GM21381 (cell line): Measurements from ENCODE around the gene DCBLD1.

Source experiments
- ATAC-seq: cut with Tn5 transposase; IDR thresholded peaks from one replicate; pipeline ENCODE4 v1.9.1; 2021; ENCODE audit warnings: mild to moderate bottlenecking, moderate library complexity; ENCODE audit not compliant: unreplicated experiment

Gene DCBLD1

DNA sequence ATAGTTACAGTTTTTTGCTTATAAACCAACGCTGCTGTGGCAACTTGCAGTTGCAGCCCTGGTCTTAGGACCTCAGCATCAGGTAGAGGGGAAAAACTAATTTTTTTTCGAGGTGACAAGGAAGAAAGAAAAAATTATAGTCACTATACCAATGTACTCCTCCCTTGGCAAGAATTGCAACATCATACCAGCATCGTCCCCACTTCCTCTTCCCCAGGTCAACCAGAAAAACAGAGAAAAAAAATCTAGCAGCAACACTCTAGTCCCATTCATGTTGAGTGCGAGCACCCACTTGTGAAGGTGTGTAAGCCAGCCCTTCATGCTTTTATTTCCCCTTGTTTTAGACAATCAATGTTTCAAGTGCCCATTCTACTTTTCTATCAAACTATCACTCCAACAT is 13.1 kb upstream of the DCBLD1 start:
- ATAC-seq: no peak

DNA sequence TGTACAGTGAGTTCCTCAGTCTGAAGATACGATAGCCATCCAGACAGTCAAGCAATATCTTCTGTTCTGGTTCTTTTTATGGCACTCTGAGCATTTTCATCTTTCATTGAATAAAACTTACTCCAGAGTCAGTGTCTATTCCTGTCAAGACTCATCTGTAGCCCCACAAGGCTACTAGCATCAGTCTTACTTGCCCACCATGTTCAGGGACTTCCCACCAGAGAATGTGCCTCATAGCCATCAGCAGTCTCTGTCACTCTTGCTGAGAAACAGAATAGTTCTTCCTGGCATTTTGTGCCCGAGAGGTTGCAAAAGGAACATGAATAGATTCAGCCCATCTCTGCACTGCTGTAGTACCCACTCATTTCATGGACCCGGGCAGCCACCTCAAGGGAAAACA is 12.7 kb upstream of the DCBLD1 start:
- ATAC-seq: no peak

DNA sequence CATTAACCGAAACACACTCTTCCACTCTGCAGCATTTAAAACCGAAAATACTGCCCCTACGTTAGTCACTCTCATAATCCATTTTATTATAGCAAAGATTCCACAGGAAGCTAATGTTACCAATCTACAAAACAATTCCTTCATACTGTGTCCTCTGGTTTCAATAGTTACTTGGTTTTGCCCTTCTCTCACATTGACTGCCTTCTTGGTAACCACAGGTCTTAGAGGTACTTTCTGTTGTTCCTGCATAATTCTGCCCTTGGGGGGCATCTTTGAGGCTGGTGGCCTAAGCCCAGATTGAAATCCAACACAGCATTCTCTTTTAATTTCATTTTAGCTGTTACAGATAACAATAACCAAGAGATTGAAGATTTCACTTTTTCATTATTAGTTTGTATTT is 9.8 kb upstream of the DCBLD1 start:
- ATAC-seq: no peak

DNA sequence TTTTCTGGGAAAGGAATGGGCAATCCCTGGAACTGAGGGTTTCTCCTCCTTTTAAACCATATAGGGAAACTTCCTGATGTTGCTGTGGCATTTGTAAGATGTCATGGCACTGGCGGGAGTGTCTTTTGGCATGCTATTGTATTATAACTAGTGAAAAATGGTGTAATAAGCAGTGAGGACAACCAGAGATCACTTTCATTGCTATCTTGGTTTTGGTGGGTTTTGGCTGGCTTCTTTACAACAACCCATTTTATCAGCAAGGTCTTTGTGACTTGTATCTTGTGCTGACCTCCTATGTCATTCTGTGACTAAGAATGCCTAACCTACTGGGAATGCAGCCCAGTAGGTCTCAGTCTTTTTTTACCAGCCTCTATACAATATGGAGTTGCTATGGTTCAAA is 9.1 kb upstream of the DCBLD1 start:
- ATAC-seq: no peak

DNA sequence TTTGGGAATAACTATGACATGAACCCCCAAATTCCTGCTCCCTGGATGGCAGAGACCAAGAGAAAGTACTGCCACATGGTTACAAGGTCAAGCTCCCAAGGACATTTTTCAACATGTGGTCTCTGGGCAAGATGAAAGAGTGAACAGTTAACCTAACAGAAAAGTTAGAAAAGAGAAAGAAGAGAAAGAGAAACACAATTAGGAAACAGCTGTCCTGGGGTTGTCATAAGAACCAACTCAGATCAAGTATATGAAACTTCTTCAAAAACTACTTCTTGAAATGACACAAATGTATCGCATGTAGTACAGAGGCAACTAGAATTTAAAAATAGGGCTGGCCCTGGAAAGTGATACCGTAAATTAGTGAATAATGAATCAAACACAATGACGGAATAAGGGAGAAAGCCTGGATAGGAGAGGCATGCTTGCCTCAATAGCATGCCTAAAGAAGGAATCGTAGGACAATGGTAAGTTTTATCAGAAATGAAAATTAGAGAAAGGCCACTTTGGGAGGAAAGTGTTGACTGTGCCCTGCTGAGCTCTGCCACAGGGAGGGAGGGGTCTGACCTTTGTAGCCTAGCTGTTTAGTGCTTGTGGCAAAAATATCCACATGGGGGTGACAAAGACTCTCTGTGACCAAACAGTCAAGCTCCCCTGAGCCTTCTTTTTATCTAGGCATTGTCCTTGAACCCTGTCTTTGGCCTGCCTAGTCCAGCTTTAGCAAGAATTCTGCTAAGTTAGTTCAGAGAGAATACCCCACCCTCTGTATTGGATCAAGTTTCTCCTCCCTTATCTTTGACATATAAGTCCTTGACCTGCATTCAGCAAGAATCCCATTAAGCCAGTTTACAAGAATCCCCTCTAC is 4.3 kb upstream of the DCBLD1 start:
- ATAC-seq: no peak

DNA sequence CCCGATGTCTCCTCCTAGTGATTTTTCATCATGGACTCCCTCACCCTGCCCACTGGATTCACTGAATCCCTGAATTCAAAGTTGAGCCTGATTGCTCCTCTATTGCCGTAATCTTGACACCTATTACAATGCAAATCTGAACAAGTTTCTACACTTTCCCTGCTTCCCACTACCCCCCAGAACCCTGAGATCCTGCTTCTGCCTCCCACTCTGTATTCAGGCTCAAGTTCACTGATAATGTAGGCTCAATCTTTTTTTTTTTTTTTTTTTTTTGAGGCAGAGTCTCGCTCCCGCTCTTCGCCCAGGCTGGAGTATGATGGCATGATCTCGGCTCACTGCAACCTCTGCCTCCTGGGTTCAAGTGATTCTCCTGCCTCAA is 3.6 kb upstream of the DCBLD1 start:
- no peak for ATAC-seq

DNA sequence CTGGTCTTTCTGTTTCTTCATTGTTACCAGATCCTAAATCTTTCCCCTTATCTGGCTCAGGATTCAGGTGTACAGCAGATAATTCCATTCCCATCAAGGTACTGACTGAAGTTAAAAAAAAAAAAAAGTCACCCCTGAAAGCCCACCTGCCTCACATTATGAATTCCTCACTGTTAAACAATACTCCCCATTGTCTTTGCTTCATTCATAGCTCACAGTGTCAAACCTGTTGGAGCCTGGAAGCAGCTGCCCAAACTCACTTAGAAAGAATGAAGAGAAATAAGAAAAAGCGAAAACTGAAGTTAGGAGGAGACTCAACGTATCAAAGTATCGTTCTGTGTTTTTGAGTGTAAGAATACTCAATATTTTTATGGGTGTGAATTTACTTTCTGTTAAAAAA is 1.8 kb upstream of the DCBLD1 start:
- no peak for ATAC-seq

DNA sequence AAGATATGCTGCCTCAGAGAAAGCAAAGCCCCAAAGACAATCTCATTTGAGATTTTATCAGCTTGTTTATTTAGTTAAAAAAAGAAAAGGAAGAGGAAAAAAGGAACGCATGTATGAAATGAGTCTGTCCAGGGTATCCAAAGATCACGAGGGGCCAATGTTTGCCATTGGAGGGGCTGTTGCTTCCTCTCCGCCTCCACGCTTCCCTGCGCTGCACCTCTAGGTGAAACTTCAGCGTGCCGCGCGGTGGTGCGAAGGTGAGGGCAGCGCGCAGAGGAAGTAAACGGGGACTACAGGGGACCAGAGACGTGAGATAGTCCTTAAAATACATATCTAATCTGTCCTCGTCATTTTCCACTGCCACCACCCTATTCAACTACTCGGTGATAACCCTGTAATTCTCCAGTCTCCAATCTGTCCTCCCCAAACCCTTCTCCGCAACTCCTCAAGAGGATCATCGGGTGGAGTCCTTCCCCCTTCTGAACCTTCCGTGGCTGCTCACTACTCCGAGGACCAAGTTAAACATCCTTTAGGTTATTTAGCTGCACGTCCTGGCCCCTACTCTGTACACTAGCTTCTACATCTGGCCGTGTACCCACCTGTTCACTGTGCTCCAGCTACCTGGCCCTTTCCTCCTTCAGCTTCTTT is 1.1 kb upstream of the DCBLD1 start:
- no peak for ATAC-seq

DNA sequence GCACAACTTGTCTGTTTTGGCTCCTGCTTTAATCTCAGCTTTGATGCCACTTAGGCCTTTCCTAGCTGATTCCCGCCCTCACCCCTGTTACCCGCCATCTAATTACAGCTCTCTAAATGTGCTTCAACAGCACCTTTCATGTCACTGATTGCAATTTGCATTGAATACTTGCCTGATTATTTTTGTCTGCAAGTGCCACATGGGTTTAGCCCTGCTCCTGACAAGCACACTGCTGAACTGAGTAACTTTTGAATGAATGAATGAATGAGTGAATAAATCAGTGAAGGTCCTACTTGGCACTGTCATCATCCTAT is 591 bp upstream of the DCBLD1 start:
- ATAC-seq: no peak

DNA sequence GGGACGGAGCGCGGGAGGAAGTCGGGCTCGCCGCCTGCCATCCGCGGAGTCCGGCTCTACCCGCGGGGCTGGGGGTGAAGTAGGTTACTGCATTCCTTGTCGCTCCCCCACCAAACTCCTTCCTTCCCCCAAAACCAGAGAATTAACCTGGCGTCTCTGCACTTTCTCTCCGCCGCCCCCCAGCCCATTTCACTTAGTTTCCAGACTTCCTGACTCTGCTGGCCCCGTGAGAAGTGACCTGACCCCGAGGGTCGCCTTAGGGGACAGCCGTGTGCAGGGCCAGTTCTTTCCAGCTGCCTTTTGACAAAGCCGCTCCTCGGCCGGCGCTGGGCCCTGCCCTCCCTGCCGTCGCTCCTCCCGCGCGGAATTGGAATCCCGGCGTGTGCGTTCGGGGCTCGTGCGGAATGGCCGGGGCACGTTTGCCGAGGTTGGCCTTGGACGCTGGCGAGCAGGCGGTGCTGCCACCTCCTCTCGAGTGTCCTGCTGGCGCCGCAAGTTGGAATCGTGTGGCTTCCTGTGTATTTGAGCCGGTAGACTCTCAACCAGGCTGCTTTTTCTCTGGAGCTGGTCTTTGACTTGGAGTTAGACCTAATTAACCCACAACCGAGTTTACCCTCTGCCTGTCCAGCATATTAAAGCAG is 650 bp downstream of the DCBLD1 start:
- ATAC-seq: peak; percentile 12

DNA sequence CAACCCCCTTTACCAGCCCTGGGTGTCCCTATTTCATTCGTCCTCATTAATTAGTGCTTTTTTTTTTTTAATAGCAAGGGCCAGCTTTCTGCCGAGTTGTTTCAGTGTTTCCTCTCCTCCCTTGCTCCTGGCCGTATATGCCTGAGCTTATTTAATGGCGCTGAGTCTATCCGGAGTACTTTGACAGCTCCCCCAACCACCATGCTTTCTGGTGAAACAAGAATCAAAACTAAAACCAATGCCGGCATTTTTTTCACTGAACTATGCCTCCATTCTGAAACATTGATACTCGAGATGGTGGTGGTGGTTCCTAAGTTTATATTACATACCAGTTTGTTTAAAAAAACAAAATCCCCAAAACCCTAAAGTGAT is 1.2 kb downstream of the DCBLD1 start:
- no peak for ATAC-seq

DNA sequence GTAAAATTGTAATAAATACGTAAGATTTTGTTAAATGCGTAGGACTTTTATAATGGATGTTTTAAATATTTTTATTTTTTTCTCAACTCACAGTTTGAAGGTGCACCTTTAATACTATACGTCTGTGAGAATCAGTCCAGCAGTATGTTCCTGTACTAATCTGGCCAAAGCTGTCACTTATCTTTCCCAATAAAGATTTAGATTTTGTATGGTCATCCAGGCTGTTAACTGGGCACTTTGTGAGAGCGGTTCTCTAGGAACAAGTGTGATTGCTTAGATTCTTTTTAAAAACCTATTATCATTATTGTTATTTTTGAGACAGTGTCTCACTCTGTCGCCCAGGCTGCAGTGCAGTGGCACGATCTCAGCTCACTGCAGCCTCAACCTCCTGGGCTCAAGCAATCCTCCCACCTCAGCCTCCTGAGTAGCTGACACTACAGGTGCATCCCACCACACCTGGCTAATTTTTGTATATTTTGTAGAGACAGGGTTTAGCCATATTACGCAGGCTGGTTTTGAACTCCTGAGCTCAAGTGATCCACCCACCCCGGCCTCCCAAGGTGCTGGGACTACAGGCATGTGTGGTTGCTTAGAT is 1.7 kb downstream of the DCBLD1 start:
- no peak for ATAC-seq

DNA sequence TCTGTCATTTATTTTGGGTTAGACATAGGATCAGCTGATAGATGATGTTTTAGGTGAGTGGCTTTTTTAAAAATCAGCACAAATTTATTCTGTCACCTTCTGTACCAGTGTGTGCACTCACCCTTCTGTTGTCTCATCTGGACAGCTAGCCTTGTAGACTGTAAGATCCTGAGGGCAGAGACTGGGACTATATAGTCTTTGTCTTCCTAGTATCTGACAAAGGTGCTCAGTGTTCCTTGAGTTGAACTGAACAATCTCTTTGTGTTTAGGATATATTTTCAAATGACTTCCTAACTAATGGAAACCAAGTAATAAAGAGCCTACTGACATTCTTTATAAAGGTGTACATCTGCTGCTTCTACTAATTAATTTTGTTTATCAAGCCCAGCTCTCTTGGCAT is 3.0 kb downstream of the DCBLD1 start:
- no peak for ATAC-seq

DNA sequence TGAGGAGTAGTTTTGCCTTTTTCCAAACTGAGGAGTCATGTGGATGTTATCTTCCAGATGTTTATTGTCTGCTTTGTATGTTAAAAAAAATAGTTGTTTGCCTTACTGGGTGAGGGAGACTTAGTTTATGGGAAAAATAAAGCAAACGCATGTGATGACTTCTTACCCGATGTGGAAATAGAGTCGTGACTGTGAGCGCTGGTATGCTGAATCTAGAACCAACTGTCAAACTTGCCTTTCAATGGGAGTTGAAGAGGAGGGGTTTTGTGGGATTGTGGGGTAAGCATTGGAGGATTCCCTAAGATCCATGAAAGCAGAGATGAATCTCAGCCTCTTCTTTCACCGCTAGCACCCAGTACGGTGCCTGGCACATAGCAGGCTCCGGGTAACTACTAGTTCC is 5.3 kb downstream of the DCBLD1 start:
- no peak for ATAC-seq

DNA sequence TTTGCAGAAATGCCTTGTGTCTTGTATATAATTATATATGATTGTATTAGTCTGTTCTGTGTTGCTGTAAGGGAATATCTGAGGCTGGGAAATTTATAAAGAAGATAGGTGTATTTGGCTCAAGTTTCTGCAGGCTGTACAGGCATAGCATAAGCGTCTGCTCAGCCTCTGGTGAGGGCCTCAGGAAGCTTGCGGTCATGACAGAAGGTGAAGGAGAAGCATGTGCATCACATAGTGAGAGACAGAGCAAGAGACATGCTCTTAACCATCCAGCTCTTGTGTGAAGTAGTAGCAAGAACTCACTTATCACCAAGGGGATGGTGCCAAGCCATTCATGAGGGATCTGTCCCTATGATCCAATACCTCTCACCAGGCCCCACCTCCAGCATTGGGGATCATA is 6.5 kb downstream of the DCBLD1 start:
- ATAC-seq: no peak

DNA sequence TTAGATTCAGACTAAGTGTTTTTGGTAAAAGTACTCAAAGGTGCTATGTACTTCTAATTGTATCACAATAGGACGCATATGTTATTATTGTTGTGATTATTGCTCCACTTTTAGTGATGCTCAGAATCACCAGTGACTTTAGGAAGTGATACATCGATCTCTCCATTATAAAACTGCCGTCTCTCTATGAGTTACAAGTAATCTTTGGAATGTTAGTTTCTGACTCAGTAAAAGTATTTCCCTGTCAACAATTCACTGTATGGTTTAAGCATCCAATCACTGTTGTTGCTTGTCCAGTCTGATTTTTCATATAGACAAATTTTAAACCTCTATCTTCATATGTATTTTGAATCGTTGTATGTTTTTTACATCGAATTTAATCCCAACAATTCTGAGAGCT is 9.4 kb downstream of the DCBLD1 start:
- ATAC-seq: no peak

DNA sequence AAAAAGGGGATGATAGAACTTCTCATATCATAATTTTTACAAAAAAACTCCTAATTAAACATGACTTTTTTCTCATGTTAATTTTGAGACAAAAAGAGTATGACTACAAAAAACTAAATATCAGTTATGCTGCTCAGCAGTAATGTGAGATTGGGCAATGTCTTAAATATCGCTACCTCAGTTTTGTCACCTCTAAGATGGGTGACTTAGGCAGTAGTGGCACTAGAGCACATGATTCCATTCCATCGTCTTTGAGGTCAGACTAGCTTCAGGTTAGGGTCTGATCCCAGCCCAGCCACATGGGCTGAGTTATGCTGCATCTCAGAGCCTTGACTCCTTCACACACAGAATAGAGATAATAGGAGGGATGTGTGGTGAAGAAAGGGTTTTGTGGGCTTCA is 11.0 kb downstream of the DCBLD1 start:
- no peak for ATAC-seq

DNA sequence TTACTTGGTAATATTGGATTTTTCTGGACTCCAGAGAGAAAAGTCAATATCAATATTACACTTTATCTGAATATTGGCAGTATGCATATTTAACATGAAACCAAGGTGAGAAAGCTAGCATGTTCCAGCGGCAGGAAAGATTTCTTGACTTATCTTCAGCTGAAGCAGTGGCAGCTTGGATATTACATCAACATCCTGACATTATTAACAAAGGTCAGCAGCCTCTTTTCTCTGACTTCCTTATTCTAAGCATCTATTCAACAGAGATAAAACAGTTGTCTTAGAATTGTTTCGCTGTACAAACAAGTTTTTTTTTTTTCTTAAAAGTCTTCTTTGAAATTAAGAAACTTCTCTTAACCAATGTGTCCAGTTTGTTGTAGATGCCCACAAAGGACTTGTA is 11.8 kb downstream of the DCBLD1 start:
- no peak for ATAC-seq

DNA sequence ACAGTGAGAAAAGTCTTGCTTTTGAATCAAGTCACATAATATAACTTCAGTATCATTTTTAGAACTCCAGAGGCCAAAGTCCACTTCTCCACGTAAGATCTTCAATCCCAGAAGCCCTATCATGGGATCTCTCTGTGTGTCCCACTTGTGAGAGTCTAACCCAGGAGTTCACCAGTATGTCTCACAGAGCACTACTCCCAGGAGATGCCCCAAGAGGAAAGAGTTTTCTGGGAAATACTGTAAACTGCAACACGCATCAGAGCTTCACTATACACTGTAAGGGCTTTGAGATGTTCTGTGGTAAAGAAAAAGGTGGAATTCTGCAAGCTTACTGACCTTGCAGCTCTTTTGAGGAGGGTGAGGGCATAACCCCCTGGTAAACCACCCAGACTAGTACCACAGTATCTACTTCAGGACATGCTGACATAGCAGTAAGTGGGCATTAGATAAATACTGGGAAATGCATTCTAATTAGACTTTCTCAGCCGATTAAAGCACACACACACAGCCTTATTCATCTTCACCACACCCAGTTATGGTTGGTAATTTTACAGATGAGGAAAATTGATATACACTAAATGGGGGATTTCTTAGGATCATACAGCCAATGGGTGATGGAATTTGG is 12.3 kb downstream of the DCBLD1 start:
- ATAC-seq: no peak

DNA sequence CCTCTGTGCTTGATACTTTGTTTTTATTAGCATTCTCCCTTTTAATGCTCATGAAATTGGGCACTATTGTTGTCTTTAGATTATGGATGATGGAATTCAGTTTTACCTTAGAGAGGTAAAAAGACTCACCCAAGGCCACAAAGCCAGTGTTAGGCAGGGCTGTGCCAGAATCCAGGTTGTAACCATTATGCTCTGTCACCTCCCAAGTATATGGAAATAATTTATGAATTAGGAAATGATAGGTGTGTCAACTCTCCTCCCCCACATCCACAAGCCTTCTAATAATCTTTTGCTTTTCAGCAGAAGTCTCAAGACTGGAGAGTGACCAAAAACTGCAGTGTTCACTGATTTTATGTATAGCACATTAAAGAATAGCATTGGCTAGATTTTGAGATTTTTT is 13.0 kb downstream of the DCBLD1 start:
- ATAC-seq: no peak

DNA sequence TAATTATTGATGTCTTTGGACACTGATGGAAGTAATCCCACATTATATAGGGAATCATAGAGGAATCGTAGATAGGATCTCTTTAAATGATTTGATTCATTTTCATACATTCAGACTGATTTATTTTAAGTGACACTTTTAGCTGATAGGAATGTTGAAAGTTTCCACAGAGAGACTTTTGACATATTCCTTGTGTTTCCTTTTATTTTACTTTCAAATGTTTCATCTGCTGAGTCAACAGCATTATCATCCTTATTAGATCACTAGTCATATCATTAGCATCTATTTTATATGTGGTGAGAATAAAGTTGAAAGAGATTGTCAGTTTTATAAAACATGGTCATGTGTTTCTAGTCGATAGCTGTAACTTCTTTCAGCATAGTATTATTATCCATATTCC is 13.4 kb downstream of the DCBLD1 start:
- ATAC-seq: no peak
